ES-I3 (cell line): ENCODE results near the gene SLC29A3.

Experiments used
- H3K36me3 ChIP-seq: 2 replicates; pipeline ENCODE4 v1.6.1; 2013; ENCODE audit warnings: mild to moderate bottlenecking, low read length, control low read depth, moderate library complexity; ENCODE audit not compliant: insufficient read depth
- H3K4me1 ChIP-seq: 2 replicates; pipeline ENCODE4 v1.6.1; 2013; ENCODE audit warnings: mild to moderate bottlenecking, control low read depth, low read length; ENCODE audit not compliant: insufficient read depth
- H3K9ac ChIP-seq: 2 replicates; pipeline ENCODE4 v1.6.1; 2013; ENCODE audit warnings: low read depth, mild to moderate bottlenecking, low read length, moderate library complexity
- H3K9me3 ChIP-seq: 2 replicates; pipeline ENCODE4 v1.6.1; 2013; ENCODE audit warnings: mild to moderate bottlenecking, low read length, moderate library complexity; ENCODE audit not compliant: control insufficient read depth, insufficient read depth

Gene SLC29A3

GRCh38 chr10:71333129-71333887, 14.2 kb downstream of the SLC29A3 start:
- Histone ChIP-seq H3K9ac (no peak overlapping the region), H3K4me1 (peaks cover 16% of the 10 kb centered on the region), H3K9me3 (no peaks in the 10 kb centered on the region), H3K36me3 (peaks cover 3% of the 10 kb centered on the region; the same call in 1 of the 2 replicates)

- no peaks in the 10 kb centered on the region for H3K9me3 ChIP-seq
- no peak overlapping the region for H3K9ac ChIP-seq
- H3K36me3 ChIP-seq = peaks cover 3% of the 10 kb centered on the region; the same call in 1 of the 2 replicates
Observed at GRCh38 chr10:71334221-71334791, 15.2 kb downstream of the SLC29A3 start.

GRCh38 chr10:71335173-71335708, 16.2 kb downstream of the SLC29A3 start:
- H3K9ac ChIP-seq = no peak overlapping the region
- H3K36me3 ChIP-seq = peaks cover 3% of the 10 kb centered on the region; the same call in 1 of the 2 replicates
- H3K9me3 ChIP-seq = no peaks in the 10 kb centered on the region
- peaks cover 16% of the 10 kb centered on the region for H3K4me1 ChIP-seq

More at GRCh38 chr10:71334221-71334791, 15.2 kb downstream of the SLC29A3 start:
- peaks cover 16% of the 10 kb centered on the region for H3K4me1 ChIP-seq

- H3K4me1 ChIP-seq = peaks cover 16% of the 10 kb centered on the region
- peaks cover 3% of the 10 kb centered on the region; the same call in 1 of the 2 replicates for H3K36me3 ChIP-seq
Observed at GRCh38 chr10:71336632-71337031, 17.6 kb downstream of the SLC29A3 start.

GRCh38 chr10:71337219-71337701, 18.2 kb downstream of the SLC29A3 start:
- H3K4me1 ChIP-seq = peaks cover 16% of the 10 kb centered on the region
- H3K9ac ChIP-seq = no peak overlapping the region
- H3K9me3 ChIP-seq = no peaks in the 10 kb centered on the region
- no peaks in the 10 kb centered on the region for H3K36me3 ChIP-seq

More at GRCh38 chr10:71336632-71337031, 17.6 kb downstream of the SLC29A3 start:
- Histone ChIP-seq H3K9ac (no peak overlapping the region), H3K9me3 (no peaks in the 10 kb centered on the region)

- H3K4me1 ChIP-seq = peaks cover 24% of the 10 kb centered on the region
- H3K9me3 ChIP-seq = no peaks in the 10 kb centered on the region
- no peak overlapping the region for H3K9ac ChIP-seq
- no peaks in the 10 kb centered on the region for H3K36me3 ChIP-seq
Observed at GRCh38 chr10:71338728-71339495, 19.9 kb downstream of the SLC29A3 start.

- no peak overlapping the region for H3K9ac ChIP-seq
- no peaks in the 10 kb centered on the region for H3K9me3 ChIP-seq
- peaks cover 31% of the 10 kb centered on the region for H3K4me1 ChIP-seq
- no peaks in the 10 kb centered on the region for H3K36me3 ChIP-seq
Observed at GRCh38 chr10:71339796-71340589, 20.9 kb downstream of the SLC29A3 start.

GRCh38 chr10:71342573-71343391, 23.7 kb downstream of the SLC29A3 start:
- H3K9ac ChIP-seq = no peak overlapping the region
- H3K36me3 ChIP-seq = no peaks in the 10 kb centered on the region
- H3K9me3 ChIP-seq = no peaks in the 10 kb centered on the region
- peaks cover 30% of the 10 kb centered on the region for H3K4me1 ChIP-seq

- H3K36me3 ChIP-seq = no peaks in the 10 kb centered on the region
- no peak overlapping the region for H3K9ac ChIP-seq
- H3K4me1 ChIP-seq = peaks cover 33% of the 10 kb centered on the region
Observed at GRCh38 chr10:71343392-71343773, 24.3 kb downstream of the SLC29A3 start.

GRCh38 chr10:71344154-71344925, 25.3 kb downstream of the SLC29A3 start:
- Histone ChIP-seq H3K36me3 (no peaks in the 10 kb centered on the region), H3K9me3 (no peaks in the 10 kb centered on the region), H3K4me1 (peaks cover 39% of the 10 kb centered on the region), H3K9ac (no peak overlapping the region)

More at GRCh38 chr10:71343392-71343773, 24.3 kb downstream of the SLC29A3 start:
- H3K9me3 ChIP-seq = no peaks in the 10 kb centered on the region

- Histone ChIP-seq H3K9me3 (no peaks in the 10 kb centered on the region), H3K9ac (no peak overlapping the region), H3K36me3 (no peaks in the 10 kb centered on the region), H3K4me1 (peaks cover 44% of the 10 kb centered on the region)
Observed at GRCh38 chr10:71344993-71345480, 26.0 kb downstream of the SLC29A3 start.

- no peak overlapping the region for H3K9ac ChIP-seq
- peaks cover 44% of the 10 kb centered on the region for H3K4me1 ChIP-seq
- H3K36me3 ChIP-seq = no peaks in the 10 kb centered on the region
- no peaks in the 10 kb centered on the region for H3K9me3 ChIP-seq
Observed at GRCh38 chr10:71345694-71346093, 26.6 kb downstream of the SLC29A3 start.
